SK-N-SH (cell line): ENCODE measurements around the gene CTSE. TPM values are rescaled to one million over a fixed set of nuclear protein-coding genes. Genes with fewer than 3 reads are reported as not detected.
A peak's percentile ranks its signal among the peaks of the same experiment; 100 is the strongest.

Experiments used
- CTCF ChIA-PET: fragments of 300-600, 350-600 bp; formaldehyde crosslinking; extraction: SDS; loops from one replicate; lab custom pipeline; 2021; lab: Yijun Ruan, JAX
- POLR2A ChIA-PET: fragments of 350-600 bp; sonication (Branson Sonifier 250); formaldehyde crosslinking; extraction: SDS; loops from one replicate; lab custom pipeline; 2020; ENCODE audit warnings: antibody characterized with exemption, inconsistent platforms; lab: Yijun Ruan, JAX
- DNase-seq: peaks from one replicate; pipeline ENCODE4 v3.0.0; 2012
- H2AFZ ChIP-seq: fragments of 200-600 bp; sonication (generic); 2 replicates; pipeline ENCODE4 v1.8.1; 2016; ENCODE audit warnings: antibody characterized with exemption, mild to moderate bottlenecking, low read depth
- H3F3A ChIP-seq: fragments of 200-600 bp; sonication (generic); replicated peaks from 2 replicates; pipeline ENCODE3; 2016; ENCODE audit warnings: antibody characterized with exemption, mild to moderate bottlenecking; ENCODE audit not compliant: insufficient read depth
- H3K27ac ChIP-seq, 2 experiments: fragments of 200-500 bp in 1 of 2; fragments of 200-600 bp in 1 of 2; sonication (Bioruptor generic) in 1 of 2; sonication (generic), shearing (Covaris generic) in 1 of 2; 2 replicates each; pipeline versions ENCODE4 v1.5.1 to v1.6.1; 2014 to 2016; ENCODE audit warnings: low read depth in 2 of 2, inconsistent platforms in 1 of 2, low read length in 1 of 2, mild to moderate bottlenecking in 1 of 2, mixed read lengths in 1 of 2
- H3K27me3 ChIP-seq: fragments of 200-600 bp; sonication (generic), shearing (Covaris generic); 2 replicates; pipeline ENCODE4 v1.6.1; 2016; ENCODE audit warnings: mixed run types; ENCODE audit not compliant: insufficient read depth
- H3K36me3 ChIP-seq, 2 experiments: fragments of 200-500 bp in 1 of 2; fragments of 200-600 bp in 1 of 2; sonication (Bioruptor generic) in 1 of 2; sonication (generic) in 1 of 2; replicated peaks in 1 of 2; 2 replicates each; pipeline versions ENCODE3 to v1.5.1; 2014 to 2016; ENCODE audit warnings: low read length in 1 of 2, mild to moderate bottlenecking in 1 of 2; ENCODE audit not compliant: insufficient read depth in 2 of 2, control insufficient read depth in 1 of 2
- H3K4me1 ChIP-seq, 2 experiments: fragments of 200-500 bp in 1 of 2; fragments of 200-600 bp in 1 of 2; sonication (Bioruptor generic) in 1 of 2; sonication (generic), shearing (Covaris generic) in 1 of 2; 2 replicates each; pipeline versions ENCODE4 v1.5.1 to v1.6.1; 2014 to 2016; ENCODE audit warnings: low read depth in 1 of 2, low read length in 1 of 2, mixed run types in 1 of 2; ENCODE audit not compliant: insufficient read depth in 2 of 2, control insufficient read depth in 1 of 2
- H3K4me2 ChIP-seq: fragments of 200-600 bp; sonication (generic), shearing (Covaris generic); 2 replicates; pipeline ENCODE4 v1.6.1; 2017; ENCODE audit warnings: mixed run types
- H3K4me3 ChIP-seq, 2 experiments: fragments of 200-500 bp in 1 of 2; fragments of 200-600 bp in 1 of 2; sonication (Bioruptor generic) in 1 of 2; sonication (generic), shearing (Covaris generic) in 1 of 2; 2 replicates each; pipeline versions ENCODE4 v1.5.1 to v1.8.1; 2014 to 2016; ENCODE audit warnings: low read depth in 2 of 2, inconsistent platforms in 1 of 2, low read length in 1 of 2, mild to moderate bottlenecking in 1 of 2, mixed read lengths in 1 of 2, moderate library complexity in 1 of 2
- H3K79me2 ChIP-seq: fragments of 200-600 bp; sonication (generic); 2 replicates; pipeline ENCODE4 v1.8.1; 2017; ENCODE audit warnings: mild to moderate bottlenecking; ENCODE audit not compliant: insufficient read depth
- H3K9ac ChIP-seq: fragments of 200-600 bp; sonication (generic); 2 replicates; pipeline ENCODE4 v1.6.1; 2017; ENCODE audit warnings: mixed run types
- H3K9me2 ChIP-seq: fragments of 200-600 bp; sonication (generic); 2 replicates; pipeline ENCODE4 v1.6.1; 2017; ENCODE audit warnings: mixed run types
- H3K9me3 ChIP-seq: fragments of 200-600 bp; sonication (generic); 2 replicates; pipeline ENCODE4 v1.6.1; 2017; ENCODE audit warnings: mixed run types, mild to moderate bottlenecking, moderate library complexity
- H4K20me1 ChIP-seq: fragments of 200-600 bp; sonication (generic); 2 replicates; pipeline ENCODE4 v1.6.1; 2017; ENCODE audit warnings: mild to moderate bottlenecking, mixed run types; ENCODE audit not compliant: insufficient read depth
- CTCF ChIP-seq: fragments of 200-600 bp; sonication (generic); IDR thresholded peaks from 2 replicates; pipeline ENCODE4 v1.6.1; 2017; ENCODE audit warnings: antibody characterized with exemption, mild to moderate bottlenecking, moderate library complexity
- ELF1 ChIP-seq: IDR thresholded peaks from 2 replicates; pipeline ENCODE4 v1.4.0; 2012
- GABPA ChIP-seq: IDR thresholded peaks from 2 replicates; pipeline ENCODE4 v1.4.0; 2012; ENCODE audit warnings: low read depth, mild to moderate bottlenecking
- MAX ChIP-seq: IDR thresholded peaks from 2 replicates; pipeline ENCODE4 v1.4.0; 2012; ENCODE audit warnings: low read depth
- MXI1 ChIP-seq: IDR thresholded peaks from 2 replicates; pipeline ENCODE4 v1.6.1; 2012; ENCODE audit warnings: mild to moderate bottlenecking, low read depth, low read length, improper control_type of control experiment
- NFIC ChIP-seq: IDR thresholded peaks from 2 replicates; pipeline ENCODE4 v1.4.0; 2012; ENCODE audit warnings: borderline replicate concordance
- RAD21 ChIP-seq: IDR thresholded peaks from 2 replicates; pipeline ENCODE4 v1.6.1; 2012; ENCODE audit warnings: mild to moderate bottlenecking, low read length
- RFX5 ChIP-seq: IDR thresholded peaks from 2 replicates; pipeline ENCODE4 v1.6.1; 2012; ENCODE audit warnings: mild to moderate bottlenecking, improper control_type of control experiment, low read length
- SMC3 ChIP-seq: IDR thresholded peaks from 2 replicates; pipeline ENCODE4 v1.6.1; 2012; ENCODE audit warnings: low read depth, low read length, improper control_type of control experiment
- TAF1 ChIP-seq: IDR thresholded peaks from 2 replicates; pipeline ENCODE4 v1.6.1; 2012; ENCODE audit warnings: low read depth, mild to moderate bottlenecking, low read length, moderate library complexity, borderline replicate concordance
- TCF12 ChIP-seq: IDR thresholded peaks from 2 replicates; pipeline ENCODE4 v1.4.0; 2012
- ZBTB33 ChIP-seq: IDR thresholded peaks from 2 replicates; pipeline ENCODE4 v1.4.0; 2012; ENCODE audit warnings: low read depth, borderline replicate concordance
- WGBS: methylation state at CpG from one replicate; pipeline ENCODE4 v1.1.6; 2017; ENCODE audit warnings: low lambda C conversion rate; 5-methylcytosine and 5-hydroxymethylcytosine counted together
- polyA plus RNA-seq, 3 experiments: library from polyadenylated mRNA; depleted of rRNA; stranded (reverse); fragments of >200 nt; gene quantifications; 2 replicates each; pipeline ENCODE4 v1.2.3, GENCODE V29; 2012
- TF ChIP-seq, protein P1 (sequence below): IDR thresholded peaks from 2 replicates; pipeline ENCODE4 v1.6.1; 2012; ENCODE audit warnings: mild to moderate bottlenecking, low read depth, low read length, moderate library complexity

CTSE gene
- polyA plus RNA-seq, 1 of the 3 experiments (the other 2 are of a cell fraction), result not detected

- H3K27me3 ChIP-seq, result no peaks in the 10 kb centered on the region
- H3K4me2 ChIP-seq, result no peak overlapping the region
- 74% methylated on average over 2 of the region's 2 CpGs for WGBS
- H3K9me3 ChIP-seq, result no peaks in the 10 kb centered on the region
- no peak overlapping the region for H3K9ac ChIP-seq
- no peak overlapping the region for H2AFZ ChIP-seq
- POLR2A ChIA-PET, result interaction anchor here (1.0 to 2.2 kb wide), 4 partner anchors 58 to 345 kb away, joined by 3 to 10 read pairs (median 6); partner anchors contain the start of gene ELK4
- no peaks in the 10 kb centered on the region for H3K36me3 ChIP-seq
- peak; percentile 82 for DNase-seq
- H3K4me3 ChIP-seq, result peak overlapping the region in 1 of 2 experiments; percentile 22; a peak in 1 of 4 replicates
- CTCF ChIA-PET, result interaction anchor here (0.5 to 12.5 kb wide), 103 partner anchors 9 to 1106 kb away, joined by 3 to 366 read pairs (median 5); partner anchors contain the start of genes AVPR1B, CTSE, RAB29 and RAB7B
- no peaks in the 10 kb centered on the region for H3K79me2 ChIP-seq
- H3K27ac ChIP-seq, result no peak overlapping the region
- peak; percentile 98 for TF ChIP-seq SMC3
- no peak for TF ChIP-seq MAX
- TF ChIP-seq TCF12, result no peak
- TF ChIP-seq, protein P1, sequence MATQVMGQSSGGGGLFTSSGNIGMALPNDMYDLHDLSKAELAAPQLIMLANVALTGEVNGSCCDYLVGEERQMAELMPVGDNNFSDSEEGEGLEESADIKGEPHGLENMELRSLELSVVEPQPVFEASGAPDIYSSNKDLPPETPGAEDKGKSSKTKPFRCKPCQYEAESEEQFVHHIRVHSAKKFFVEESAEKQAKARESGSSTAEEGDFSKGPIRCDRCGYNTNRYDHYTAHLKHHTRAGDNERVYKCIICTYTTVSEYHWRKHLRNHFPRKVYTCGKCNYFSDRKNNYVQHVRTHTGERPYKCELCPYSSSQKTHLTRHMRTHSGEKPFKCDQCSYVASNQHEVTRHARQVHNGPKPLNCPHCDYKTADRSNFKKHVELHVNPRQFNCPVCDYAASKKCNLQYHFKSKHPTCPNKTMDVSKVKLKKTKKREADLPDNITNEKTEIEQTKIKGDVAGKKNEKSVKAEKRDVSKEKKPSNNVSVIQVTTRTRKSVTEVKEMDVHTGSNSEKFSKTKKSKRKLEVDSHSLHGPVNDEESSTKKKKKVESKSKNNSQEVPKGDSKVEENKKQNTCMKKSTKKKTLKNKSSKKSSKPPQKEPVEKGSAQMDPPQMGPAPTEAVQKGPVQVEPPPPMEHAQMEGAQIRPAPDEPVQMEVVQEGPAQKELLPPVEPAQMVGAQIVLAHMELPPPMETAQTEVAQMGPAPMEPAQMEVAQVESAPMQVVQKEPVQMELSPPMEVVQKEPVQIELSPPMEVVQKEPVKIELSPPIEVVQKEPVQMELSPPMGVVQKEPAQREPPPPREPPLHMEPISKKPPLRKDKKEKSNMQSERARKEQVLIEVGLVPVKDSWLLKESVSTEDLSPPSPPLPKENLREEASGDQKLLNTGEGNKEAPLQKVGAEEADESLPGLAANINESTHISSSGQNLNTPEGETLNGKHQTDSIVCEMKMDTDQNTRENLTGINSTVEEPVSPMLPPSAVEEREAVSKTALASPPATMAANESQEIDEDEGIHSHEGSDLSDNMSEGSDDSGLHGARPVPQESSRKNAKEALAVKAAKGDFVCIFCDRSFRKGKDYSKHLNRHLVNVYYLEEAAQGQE, result no peak
- TF ChIP-seq RAD21, result peak; percentile 96
- TF ChIP-seq CTCF, result peak; percentile 97
- TF ChIP-seq TAF1, result no peak
- H3K4me1 ChIP-seq, result peaks cover 0 to 12% of the 10 kb centered on the region in 2 experiments; a peak in 1 of 4 replicates
- no peaks in the 10 kb centered on the region for H3F3A ChIP-seq
- H3K9me2 ChIP-seq, result no peaks in the 10 kb centered on the region
- no peaks in the 10 kb centered on the region for H4K20me1 ChIP-seq
These were observed 46.2 kb downstream of the CTSE start for GRCh38 chr1:205977402-205978014.

DNA sequence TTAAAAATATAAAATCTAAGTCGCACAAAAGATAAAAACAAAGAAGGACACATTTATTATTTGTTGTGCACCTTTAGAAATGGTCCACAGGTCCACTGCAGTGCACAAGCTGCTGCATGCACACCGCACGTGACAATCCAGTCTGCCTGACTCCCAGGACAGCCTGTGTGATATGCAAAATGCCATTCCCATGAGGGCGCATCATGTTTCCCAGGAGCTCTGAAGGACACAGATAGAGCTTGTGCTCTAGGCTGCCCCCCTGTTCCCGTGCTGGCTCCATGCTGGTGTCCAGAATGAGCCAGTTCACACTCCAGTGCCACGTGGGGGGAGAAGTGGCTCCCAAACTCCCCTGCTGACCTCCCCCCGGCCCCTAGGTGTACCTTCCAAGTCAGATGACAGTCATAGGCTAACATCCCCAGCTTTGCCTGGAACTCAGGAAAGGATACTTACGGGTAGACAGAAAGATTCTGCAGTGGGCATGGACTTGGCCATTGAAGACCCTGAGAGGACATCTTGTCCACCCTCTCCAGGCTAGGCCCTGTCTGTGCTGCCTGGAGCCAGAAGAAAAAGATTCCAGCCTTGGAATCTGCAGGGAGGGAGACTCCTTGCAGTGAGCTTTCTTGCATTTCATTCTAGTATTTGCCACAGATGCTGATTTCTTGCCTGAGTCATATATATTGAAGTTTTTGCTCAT, 46.8 kb downstream of the CTSE start:
- Histone ChIP-seq H3K9me2 (no peaks in the 10 kb centered on the region), H2AFZ (no peak overlapping the region), H3K36me3 (no peaks in the 10 kb centered on the region), H3K27ac (no peak overlapping the region), H4K20me1 (no peaks in the 10 kb centered on the region), H3K9me3 (no peaks in the 10 kb centered on the region), H3K4me2 (no peak overlapping the region), H3K79me2 (no peaks in the 10 kb centered on the region), H3K4me1 (peaks cover 0 to 12% of the 10 kb centered on the region in 2 experiments; a peak in 1 of 4 replicates), H3K27me3 (no peaks in the 10 kb centered on the region), H3K4me3 (0 out of 4 replicates have a peak overlapping the region, but pooled peaks of 1 of the 2 experiments have one; percentile 22), H3F3A (no peaks in the 10 kb centered on the region), H3K9ac (no peak overlapping the region)
- ChIA-PET POLR2A (interaction anchor here (1.0 to 2.2 kb wide), 4 partner anchors 58 to 345 kb away, joined by 3 to 10 read pairs (median 6); partner anchors contain the start of gene ELK4), CTCF (interaction anchor here (0.6 to 12.5 kb wide), 98 partner anchors 10 to 1107 kb away, joined by 3 to 366 read pairs (median 5); partner anchors contain the start of genes AVPR1B, CTSE, RAB29 and RAB7B)
- TF ChIP-seq MAX (no peak), ELF1 (no peak), NFIC (no peak), ZBTB33 (no peak), MXI1 (no peak), GABPA (no peak), RFX5 (no peak)
- whole genome bisulfite sequencing, result 59% methylated on average over 6 of the region's 8 CpGs
- DNase-seq, result no peak
